Heart left ventricle (tissue), 16 donors: ENCODE results near the gene GALNT18. TPM values are rescaled to one million over a fixed set of nuclear protein-coding genes. Genes with fewer than 3 reads are reported as not detected.

ENCODE experiments used
- ATAC-seq, 4 donors: fragments of 200-7000 bp; cut with Tn5 transposase; one replicate each; pipeline ENCODE4 v1.9.1; 2020 to 2022; ENCODE audit warnings: moderate library complexity in 4 of 4, mild to moderate bottlenecking in 3 of 4, moderate number of reproducible peaks in 1 of 4
- DNase-seq, 5 donors: peaks; one replicate each; pipeline ENCODE4 v3.0.0-alpha.2; 2020
- H3K27ac ChIP-seq, 12 donors: fragments of 200-600 bp; sonication (generic) in 4 of 12; one replicate each; pipeline versions ENCODE4 v1.5.0 to v1.8.0; 2016 to 2022; ENCODE audit warnings: mild to moderate bottlenecking in 2 of 12
- H3K27me3 ChIP-seq, 9 donors: fragments of 200-600 bp; sonication (generic) in 2 of 9; one replicate each; pipeline versions ENCODE4 v1.5.1 to v1.8.0; 2016 to 2022; ENCODE audit warnings: mild to moderate bottlenecking in 3 of 9
- H3K36me3 ChIP-seq, 9 donors: fragments of 200-600 bp; sonication (generic) in 2 of 9; one replicate each; pipeline versions ENCODE4 v1.5.0 to v1.8.0; 2018 to 2022; ENCODE audit warnings: mild to moderate bottlenecking in 2 of 9
- H3K4me1 ChIP-seq, 12 donors: fragments of 200-600 bp; sonication (generic) in 4 of 12; one replicate each; pipeline versions ENCODE4 v1.5.0 to v1.8.0; 2016 to 2022; ENCODE audit warnings: mild to moderate bottlenecking in 3 of 12
- H3K4me3 ChIP-seq, 12 donors: fragments of 200-600 bp; sonication (generic) in 4 of 12; one replicate each; pipeline versions ENCODE4 v1.5.0 to v1.8.0; 2017 to 2022; ENCODE audit warnings: mild to moderate bottlenecking in 9 of 12, moderate library complexity in 4 of 12
- H3K9me3 ChIP-seq, 12 donors: fragments of 200-600 bp; sonication (generic) in 4 of 12; one replicate each; pipeline versions ENCODE4 v1.5.0 to v1.8.0; 2016 to 2022; ENCODE audit warnings: mild to moderate bottlenecking in 1 of 12
- CTCF ChIP-seq, 12 donors: fragments of 200-600 bp; sonication (generic) in 4 of 12; IDR thresholded peaks; one replicate each; pipeline versions ENCODE4 v1.5.0 to v1.8.0; 2018 to 2022; ENCODE audit warnings: antibody characterized with exemption in 12 of 12, mild to moderate bottlenecking in 5 of 12
- POLR2A ChIP-seq, 2 donors: fragments of 450-650 bp; IDR thresholded peaks; one replicate each; pipeline ENCODE4 v1.6.1; 2017; ENCODE audit warnings: antibody characterized with exemption in 2 of 2, mild to moderate bottlenecking in 2 of 2, moderate library complexity in 2 of 2
- WGBS, 4 donors: extraction: QIAGEN DNeasy Blood & Tissue Kit in 2 of 4; methylation state at CpG; one replicate each; pipeline versions ENCODE4 v1.1.5 to v1.1.7; 2013 to 2018; 5-methylcytosine and 5-hydroxymethylcytosine counted together
- intact Hi-C, 10 donors: fragments of 100-400 bp; cut with DNase I; formaldehyde crosslinking; loops; one replicate each; pipeline versions ENCODE4 v1.11.1 to v1.14.2; 2022
- polyA plus RNA-seq, 2 donors: library from polyadenylated mRNA; stranded (reverse); fragments of 200-250 nt; gene quantifications; one replicate each; pipeline ENCODE4 v1.2.3, GENCODE V29; 2013
- total RNA-seq, 9 donors: library from RNA; depleted of rRNA in 2 of 9; stranded (reverse); fragments of >200 nt in 2 of 9; fragmentation: NEBNext Ultra II Directional in 3 of 9; extraction: Animal tissue kit (Norgen Biotek cat#: 25700) in 3 of 9; gene quantifications; one replicate each; pipeline versions ENCODE4 v1.1.0 to v1.2.4, GENCODE V29; 2016 to 2023
- donor health status: ischemic (EF 13 %, LVEDD 7.1; RV severe dilation, severe dysfunction).
- donor health status: healthy with polysubstance abuse.
- donor health status: DM: no; HTN: yes; CAD: no.
- donor health status: DM: no; HTN: no; CAD: no.
- donor health status: ischemic (EF 25% LVEDD 6.9; RV normal size, moderate dysfunction).
- donor health status: ischemic (EF 25% LVEDD 5.7; RV mildly dilated, moderate dysfunction).
- donor health status: healthy.
- donor health status: DM: yes; HTN: yes; CAD: no.
- donor health status: ischemic (EF 35%, LVEDD 5.7; RV mildly dilated, moderate dysfunction).
- donor health status: nonischemic (EF 11% LVEDD 7.7; RV severe dilation, severe dysfunction).
- donor health status: DM: yes; HTN: yes; CAD: no.
- donor health status: PGD.
- donor health status: ischemic (EF 29% LVEDD 5.4; RV normal size, mild dysfunction).
- donor health status: nonischemic (EF 23%, LVEDD 6.1; RV moderate dilation, normal function).

GALNT18 gene
- total and polyA plus RNA-seq, 11 donors = 9.0 to 31.8 (median 17.3) TPM

DNA sequence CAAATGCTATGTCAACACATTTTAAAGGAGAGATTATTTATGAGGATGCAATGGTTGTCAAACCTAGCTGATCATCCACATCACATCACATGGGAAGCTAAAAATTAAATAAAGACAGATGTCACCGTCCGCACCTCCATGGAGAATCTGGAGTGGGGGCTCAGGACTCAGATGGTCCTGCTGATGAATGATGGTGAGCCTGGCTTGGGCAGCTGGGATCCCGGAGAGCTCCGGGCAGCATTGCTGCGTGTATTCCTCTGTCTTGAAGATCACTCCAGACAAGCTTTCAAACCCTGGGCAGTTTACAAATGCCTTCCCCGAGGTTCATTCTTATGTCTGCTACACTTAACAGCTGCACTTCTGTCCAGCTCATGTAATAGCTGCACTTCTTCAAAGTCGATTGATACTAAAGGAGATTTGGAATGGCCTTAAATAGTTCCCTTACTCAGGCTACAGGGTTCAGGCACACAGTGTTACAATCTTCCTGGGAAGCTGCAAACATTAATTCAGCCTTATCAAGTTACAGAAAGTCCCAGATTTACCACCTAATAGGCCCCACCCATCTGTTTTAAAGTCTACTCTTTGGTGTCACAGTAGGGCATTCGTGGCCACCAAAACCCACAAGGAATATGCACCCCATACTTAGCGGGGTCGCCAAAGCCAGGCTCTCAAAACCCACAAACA lies 234.0 kb downstream of the GALNT18 start:
- ATAC-seq = no peak
- TF ChIP-seq CTCF (IDR thresholded peaks at IDR 0.05) (no peak), POLR2A (IDR thresholded peaks at IDR 0.05) (no peak)
- H3K9me3 ChIP-seq = no peaks in the 10 kb centered on the region
- no peak overlapping the region for H3K4me3 ChIP-seq
- intact Hi-C loops = no loop called here
- H3K4me1 ChIP-seq = peaks cover 0 to 24% (median 11%) of the 10 kb centered on the region in 12 donors
- WGBS, 4 donors = 90 to 91% (median 90%) methylated on average over 10 of the region's 10 CpGs
- H3K36me3 ChIP-seq = no peaks in the 10 kb centered on the region
- no peaks in the 10 kb centered on the region for H3K27me3 ChIP-seq
- no peak overlapping the region for H3K27ac ChIP-seq
- DNase-seq = no peak

DNA sequence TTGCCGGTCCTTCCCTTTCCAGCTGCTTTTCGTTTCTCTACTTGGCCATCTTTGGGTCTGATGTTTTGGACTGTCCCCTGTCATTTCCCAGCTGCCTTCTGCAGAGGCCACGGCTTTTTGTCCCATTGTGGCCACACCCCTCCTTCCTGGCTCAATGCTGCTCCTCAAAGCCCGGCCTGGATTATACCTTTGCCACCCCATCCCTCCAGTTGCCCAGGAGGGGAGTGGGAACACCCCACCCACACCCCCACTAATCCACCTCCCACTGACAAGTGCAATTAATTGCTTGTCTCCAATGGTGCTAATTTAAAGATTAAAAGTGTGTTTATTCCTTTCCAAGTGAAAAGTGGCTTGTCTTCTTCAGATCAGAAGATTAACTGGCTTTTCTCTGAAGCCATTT lies 234.6 kb downstream of the GALNT18 start:
- H3K27ac ChIP-seq = no peak overlapping the region
- no peaks in the 10 kb centered on the region for H3K27me3 ChIP-seq
- DNase-seq (no peak), ATAC-seq (no peak)
- peaks cover 0 to 24% (median 11%) of the 10 kb centered on the region in 12 donors for H3K4me1 ChIP-seq
- TF ChIP-seq CTCF (IDR thresholded peaks at IDR 0.05) = no peak
- TF ChIP-seq POLR2A (IDR thresholded peaks at IDR 0.05) = no peak
- H3K36me3 ChIP-seq = no peaks in the 10 kb centered on the region
- H3K4me3 ChIP-seq = no peak overlapping the region
- intact Hi-C loops = no loop called here
- no peaks in the 10 kb centered on the region for H3K9me3 ChIP-seq
- WGBS, 4 donors = 61 to 73% (median 69%) methylated on average over 4 of the region's 4 CpGs

GRCh38 chr11:11384829-11385228 lies 237.0 kb downstream of the GALNT18 start:
- no peaks in the 10 kb centered on the region for H3K36me3 ChIP-seq
- H3K9me3 ChIP-seq = no peaks in the 10 kb centered on the region
- intact Hi-C loops = no loop called here
- no peak for ATAC-seq
- H3K27me3 ChIP-seq = no peaks in the 10 kb centered on the region
- peaks cover 0 to 13% (median 3%) of the 10 kb centered on the region in 12 donors for H3K4me1 ChIP-seq
- no peak for TF ChIP-seq CTCF (IDR thresholded peaks at IDR 0.05)
- no peak for TF ChIP-seq POLR2A (IDR thresholded peaks at IDR 0.05)
- WGBS, 4 donors = 95 to 98% (median 96%) methylated on average over 2 of the region's 2 CpGs
- DNase-seq = no peak
- H3K4me3 ChIP-seq = no peak overlapping the region
- H3K27ac ChIP-seq = no peak overlapping the region

- H3K9me3 ChIP-seq = no peaks in the 10 kb centered on the region
- no peaks in the 10 kb centered on the region for H3K27me3 ChIP-seq
- H3K27ac ChIP-seq = no peak overlapping the region
- ATAC-seq (no peak), DNase-seq (no peak)
- WGBS, 4 donors = 88 to 98% (median 97%) methylated on average over 2 of the region's 2 CpGs
- intact Hi-C loops = no loop called here
- no peak for TF ChIP-seq CTCF (IDR thresholded peaks at IDR 0.05)
- no peak for TF ChIP-seq POLR2A (IDR thresholded peaks at IDR 0.05)
- peaks cover 0 to 5% (median 0%) of the 10 kb centered on the region in 12 donors for H3K4me1 ChIP-seq
- peaks cover 0 to under 1% (median 0%) of the 10 kb centered on the region in 9 donors for H3K36me3 ChIP-seq
- H3K4me3 ChIP-seq = no peak overlapping the region
Measured at GRCh38 chr11:11383995-11384394, 237.8 kb downstream of the GALNT18 start.
